NCI-H1694 (cell line): ENCODE measurements around the gene UVRAG.

Experiments used
- DNase-seq: peaks from one replicate; lab custom pipeline; 2025; lab: John Stamatoyannopoulos, UW

UVRAG gene

DNA sequence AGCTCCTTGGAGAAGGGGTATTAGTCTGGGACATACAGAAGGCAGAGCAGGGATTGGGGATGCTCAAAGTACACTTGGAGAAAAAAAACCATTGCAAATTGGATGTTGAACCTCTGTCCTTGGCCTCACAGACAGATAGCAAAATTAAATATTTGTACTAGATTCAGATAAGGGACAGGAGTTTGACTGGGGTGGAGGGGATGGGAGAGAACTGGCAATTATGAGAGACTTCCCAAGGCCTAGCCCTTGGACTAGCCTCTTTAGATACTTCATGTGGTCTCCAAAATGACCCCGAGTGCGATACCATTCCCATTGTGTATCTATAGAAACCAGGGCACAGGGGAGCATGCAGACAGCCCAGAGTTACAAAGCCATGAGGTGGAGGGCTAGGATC is 30.9 kb upstream of the UVRAG start:
- DNase-seq = no peak

DNA sequence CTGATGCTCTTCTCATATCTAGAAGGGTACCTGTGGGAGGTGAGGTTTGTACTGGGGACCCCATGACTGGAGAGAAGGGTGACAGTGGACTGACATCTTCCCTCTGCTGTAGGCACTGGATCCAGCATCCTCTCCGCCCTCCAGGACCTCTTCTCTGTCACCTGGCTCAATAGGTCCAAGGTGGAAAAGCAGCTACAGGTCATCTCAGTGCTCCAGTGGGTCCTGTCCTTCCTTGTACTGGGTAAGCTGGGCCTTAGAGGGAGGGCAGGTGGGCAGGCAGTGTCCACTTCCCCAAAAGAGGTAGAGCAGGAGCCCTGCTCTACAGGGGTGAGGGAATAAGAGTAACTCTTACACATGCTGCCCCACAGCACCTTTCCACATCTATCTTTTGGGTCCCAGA is 30.5 kb upstream of the UVRAG start:
- no peak for DNase-seq

- DNase-seq = no peak
Observed at GRCh38 chr11:75785187-75785586, 29.8 kb upstream of the UVRAG start.

GRCh38 chr11:75786101-75786736 is 28.8 kb upstream of the UVRAG start:
- no peak for DNase-seq

DNA sequence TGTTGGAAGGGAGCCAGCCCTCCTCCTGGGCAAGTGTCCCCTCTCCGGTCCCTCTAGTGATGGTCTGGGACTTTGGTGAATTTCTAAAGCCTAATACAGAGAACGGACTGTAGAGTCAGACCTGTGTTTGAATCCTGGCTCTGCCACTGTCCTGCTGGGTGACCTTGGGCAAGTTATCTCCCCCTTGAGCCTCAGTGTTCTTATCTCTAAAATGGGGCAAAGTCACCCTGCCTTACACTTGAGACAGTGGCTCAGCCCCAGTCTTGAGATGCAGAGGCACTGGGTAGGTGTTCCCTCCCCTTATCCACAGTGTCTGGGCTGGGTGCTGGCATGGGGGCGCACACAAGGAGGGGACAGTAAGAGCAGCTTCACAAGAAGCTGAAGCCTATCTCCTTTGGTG is 25.5 kb upstream of the UVRAG start:
- DNase-seq = no peak

GRCh38 chr11:75790986-75791385 is 24.0 kb upstream of the UVRAG start:
- DNase-seq = no peak

DNA sequence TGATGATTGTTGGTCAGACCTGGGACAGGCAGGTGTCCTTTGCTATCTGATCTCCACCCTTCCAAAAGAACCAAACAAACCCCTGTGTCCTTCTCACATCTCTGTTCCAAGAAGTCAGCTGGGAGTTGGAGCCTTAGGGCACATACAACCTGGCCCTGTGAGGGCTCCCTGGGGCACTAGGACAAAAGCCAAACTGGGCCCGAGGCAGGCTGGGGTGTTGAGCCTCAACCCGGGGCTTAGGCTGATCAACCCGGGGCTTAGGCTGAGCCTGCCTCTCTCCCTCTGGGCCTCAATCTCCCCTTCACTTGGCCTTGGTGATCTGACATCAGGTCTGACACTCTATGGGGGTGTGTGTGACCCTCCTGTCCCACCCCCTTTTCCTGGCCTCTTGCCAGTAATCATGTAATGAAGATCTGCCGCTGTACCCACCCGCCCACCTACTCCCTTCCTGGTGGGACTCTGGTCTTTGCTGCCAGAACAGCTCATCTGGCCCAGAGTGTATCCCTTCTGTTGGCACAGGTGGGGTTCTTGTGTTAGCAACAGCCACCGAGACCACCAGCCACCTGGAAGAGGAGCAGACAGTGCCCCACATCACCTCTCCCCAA is 22.8 kb upstream of the UVRAG start:
- DNase-seq = no peak

DNA sequence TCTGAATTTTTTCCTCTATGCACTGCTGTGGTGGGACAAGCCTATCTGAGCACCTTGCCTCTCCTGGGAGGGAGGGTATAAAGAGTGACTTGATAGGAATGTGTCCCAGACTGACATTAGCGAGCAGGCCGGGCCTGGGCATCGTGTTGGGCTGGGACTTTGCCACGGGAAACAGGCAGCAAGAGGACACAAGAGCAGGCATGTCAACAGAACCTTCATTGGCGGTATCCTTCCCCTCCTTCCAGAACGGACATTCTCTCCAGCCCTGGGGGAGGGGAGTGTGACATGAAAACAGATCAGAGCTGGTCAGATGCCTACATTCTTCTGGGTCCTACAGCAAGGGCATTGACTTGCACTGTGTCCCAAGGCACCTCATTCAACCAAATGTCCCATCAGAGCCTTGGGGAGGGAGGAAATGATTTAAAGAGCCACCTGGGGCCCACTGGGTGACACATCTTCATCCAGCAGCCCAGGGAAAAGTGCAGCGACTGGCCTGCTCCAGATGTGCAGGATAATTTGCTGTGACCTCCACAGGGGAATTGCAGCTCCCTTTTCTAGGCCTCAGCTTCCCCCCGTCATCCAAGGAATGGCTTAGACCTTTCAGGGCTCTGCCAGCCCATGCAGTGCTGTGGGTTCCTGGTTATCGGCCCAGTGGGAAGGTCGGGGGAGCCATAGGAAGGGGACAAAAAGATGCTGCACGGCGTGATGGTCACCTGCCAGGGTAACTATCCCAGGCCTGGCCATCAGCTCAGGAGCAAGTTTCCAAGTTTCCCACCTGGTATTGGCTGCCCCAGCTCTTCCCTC is 21.8 kb upstream of the UVRAG start:
- no peak for DNase-seq

DNA sequence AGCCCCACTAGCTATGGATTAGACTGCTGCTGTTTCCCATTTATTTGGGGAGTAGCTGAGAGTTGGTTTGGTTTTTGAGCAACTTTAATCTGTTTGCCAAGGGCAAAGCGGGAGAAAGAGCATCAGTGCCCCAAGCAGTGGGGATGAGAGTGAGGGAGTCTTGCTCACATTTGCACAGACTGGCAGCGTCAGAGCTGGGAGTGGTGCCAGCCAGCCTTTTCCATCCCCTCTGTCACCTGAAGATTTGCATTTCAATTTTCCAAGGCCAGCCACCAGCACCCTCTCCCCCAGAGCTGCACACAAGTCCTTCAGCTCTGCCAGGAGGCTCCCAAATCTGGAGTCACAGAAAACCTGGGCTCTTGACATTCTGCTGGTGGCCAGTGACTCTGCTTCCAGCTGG is 21.0 kb upstream of the UVRAG start:
- DNase-seq = peak; percentile 8

DNA sequence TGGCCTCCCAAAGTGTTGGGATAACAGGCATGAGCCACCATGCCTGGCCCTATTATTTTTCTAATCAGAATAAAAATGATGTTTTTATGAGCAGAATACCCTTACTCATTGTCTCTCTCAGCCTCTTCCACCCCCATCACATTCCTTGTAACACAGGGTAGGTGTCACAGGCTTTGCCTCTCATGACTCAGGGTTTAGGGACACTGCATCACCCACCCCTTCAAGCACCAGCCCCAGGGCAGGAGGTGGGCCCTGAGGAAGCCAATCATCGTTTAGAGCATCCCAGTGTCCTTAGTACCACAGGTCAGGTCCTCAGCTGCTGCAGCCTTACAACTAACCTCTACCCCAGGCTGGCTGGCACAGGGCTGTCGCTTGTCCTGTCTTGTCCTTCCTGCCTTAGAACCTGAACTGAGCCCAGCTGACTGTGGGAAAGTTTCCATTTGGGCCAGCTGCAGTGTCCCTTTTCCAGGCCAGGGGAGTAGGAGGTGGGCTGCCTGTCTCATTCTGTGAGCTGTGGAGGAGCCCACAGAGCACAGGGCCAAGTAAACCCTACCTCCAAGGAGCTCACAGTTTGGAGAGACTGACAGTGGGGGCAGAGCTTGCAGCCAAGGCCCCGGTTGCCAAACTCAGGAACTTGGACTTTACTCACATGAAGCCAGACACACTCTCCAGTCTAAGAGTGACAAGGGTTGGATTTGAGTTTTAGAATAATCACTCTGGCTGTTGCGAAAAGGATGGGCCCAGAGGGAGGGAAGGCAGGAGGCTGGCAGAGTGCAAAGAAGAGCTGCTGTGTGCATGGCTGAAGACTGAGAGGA is 19.5 kb upstream of the UVRAG start:
- DNase-seq = no peak

DNA sequence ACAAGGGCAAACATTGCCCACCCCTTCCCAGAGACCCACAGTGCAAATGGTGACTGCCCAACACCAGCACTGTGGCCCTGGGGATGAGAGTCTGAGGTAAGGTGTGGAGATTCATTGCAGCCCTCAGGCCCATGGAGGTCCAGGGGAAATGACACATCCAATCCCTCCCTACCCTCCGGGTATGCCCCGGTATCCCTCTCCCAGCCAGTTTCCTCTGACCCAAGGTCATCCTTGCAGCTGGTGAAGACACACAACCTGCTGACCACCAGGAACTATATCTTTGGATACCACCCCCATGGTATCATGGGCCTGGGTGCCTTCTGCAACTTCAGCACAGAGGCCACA is 18.9 kb upstream of the UVRAG start:
- no peak for DNase-seq

- DNase-seq = no peak
Observed at GRCh38 chr11:75797116-75797515, 17.9 kb upstream of the UVRAG start.

- no peak for DNase-seq
Observed at GRCh38 chr11:75797792-75798191, 17.2 kb upstream of the UVRAG start.

DNA sequence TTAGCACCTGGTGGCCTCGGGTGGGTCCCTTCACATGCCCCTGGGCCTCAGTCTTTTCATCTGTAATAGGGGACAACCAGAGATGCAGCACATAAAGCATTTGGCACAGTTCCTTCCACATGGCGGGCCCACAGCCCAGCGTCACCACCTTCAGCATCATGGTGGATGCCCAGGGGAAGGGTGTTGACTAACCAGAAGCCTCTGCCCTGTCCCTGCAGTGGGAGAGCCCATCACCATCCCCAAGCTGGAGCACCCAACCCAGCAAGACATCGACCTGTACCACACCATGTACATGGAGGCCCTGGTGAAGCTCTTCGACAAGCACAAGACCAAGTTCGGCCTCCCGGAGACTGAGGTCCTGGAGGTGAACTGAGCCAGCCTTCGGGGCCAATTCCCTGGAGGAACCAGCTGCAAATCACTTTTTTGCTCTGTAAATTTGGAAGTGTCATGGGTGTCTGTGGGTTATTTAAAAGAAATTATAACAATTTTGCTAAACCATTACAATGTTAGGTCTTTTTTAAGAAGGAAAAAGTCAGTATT is 14.8 kb upstream of the UVRAG start:
- no peak for DNase-seq

DNA sequence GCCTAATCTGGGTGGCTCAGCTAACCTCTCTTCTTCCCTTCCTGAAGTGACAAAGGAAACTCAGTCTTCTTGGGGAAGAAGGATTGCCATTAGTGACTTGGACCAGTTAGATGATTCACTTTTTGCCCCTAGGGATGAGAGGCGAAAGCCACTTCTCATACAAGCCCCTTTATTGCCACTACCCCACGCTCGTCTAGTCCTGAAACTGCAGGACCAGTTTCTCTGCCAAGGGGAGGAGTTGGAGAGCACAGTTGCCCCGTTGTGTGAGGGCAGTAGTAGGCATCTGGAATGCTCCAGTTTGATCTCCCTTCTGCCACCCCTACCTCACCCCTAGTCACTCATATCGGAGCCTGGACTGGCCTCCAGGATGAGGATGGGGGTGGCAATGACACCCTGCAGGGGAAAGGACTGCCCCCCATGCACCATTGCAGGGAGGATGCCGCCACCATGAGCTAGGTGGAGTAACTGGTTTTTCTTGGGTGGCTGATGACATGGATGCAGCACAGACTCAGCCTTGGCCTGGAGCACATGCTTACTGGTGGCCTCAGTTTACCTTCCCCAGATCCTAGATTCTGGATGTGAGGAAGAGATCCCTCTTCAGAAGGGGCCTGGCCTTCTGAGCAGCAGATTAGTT is 14.2 kb upstream of the UVRAG start:
- DNase-seq = no peak

- DNase-seq = no peak
Observed at GRCh38 chr11:75801362-75802020, 13.5 kb upstream of the UVRAG start.

GRCh38 chr11:75802021-75802912 is 12.7 kb upstream of the UVRAG start:
- no peak for DNase-seq

DNA sequence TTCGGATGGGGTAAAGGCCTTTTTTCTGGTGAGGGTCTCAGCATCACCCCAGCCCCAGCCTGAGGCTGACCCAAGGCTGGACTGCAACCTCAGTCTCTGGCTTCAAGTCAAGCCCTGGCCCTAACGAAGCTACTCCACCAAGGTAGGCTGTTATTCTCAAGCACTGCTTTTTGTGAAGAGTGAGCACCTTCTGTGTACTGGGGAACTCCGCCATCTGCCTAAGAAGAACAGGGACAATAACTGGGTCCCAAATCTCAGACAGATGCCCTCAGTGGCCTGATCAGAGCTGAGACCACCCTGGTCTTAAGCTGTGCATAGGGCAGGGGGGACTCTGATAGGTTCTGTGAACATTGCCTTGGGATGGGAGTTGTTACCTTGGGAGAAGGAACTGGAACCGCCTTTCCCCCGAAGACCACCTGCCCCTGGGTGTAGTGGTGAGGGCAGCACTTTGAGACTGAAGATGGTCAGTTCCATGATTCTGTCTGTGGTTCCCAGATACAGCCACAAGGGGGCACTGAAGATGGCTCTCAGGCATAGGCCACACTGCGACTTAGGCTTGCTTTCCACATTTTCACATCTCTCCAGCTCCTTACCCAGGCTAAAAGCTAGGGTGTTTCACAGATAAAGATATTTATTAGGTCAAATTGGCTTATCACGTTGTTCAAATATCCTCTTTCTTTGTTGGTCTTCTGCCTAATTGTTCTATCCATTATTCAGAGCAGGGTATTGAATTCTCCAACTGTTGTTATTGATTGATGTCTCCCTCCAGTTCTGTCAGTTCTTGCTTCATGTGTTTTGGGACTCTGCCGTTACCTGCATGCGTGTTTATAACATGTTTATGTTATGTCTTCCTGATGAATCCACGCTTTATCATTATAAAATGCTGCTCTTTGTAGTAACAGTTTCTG is 11.8 kb upstream of the UVRAG start:
- DNase-seq = peak; percentile 25

DNA sequence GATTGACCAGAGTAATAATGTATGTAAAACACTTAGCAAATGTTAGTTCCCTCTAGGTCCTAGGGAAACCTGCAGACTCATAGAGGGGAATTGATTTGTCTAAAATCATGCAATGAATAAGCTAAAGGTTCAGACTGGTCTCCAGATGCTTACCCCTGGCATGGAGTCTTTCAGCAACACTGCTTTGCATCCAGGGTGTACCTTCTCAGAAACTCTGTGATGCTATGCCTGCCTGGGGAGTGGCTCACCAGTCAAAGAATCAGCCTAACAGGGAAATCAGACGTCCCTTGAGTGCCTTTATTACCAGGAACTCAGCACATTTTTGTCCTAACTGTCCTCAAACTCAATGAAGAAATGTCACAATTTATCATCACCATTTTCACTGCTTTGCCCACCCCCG is 5.9 kb upstream of the UVRAG start:
- DNase-seq = no peak
